Ramos (cell line): ENCODE data around the gene FAM209B.

Experiments used
- in situ Hi-C: fragments of 300-500 bp; cut with MboI; formaldehyde crosslinking; loops from one replicate; pipeline ENCODE4 v1.14.3; 2022; ENCODE audit warnings: low sequenced_read_pairs; ENCODE audit not compliant: unreplicated experiment

The FAM209B gene

GRCh38 chr20:56527521-56527920 is 5.5 kb upstream of the FAM209B start:
- in situ Hi-C loops = no loop called here

GRCh38 chr20:56537997-56538396 is 5.0 kb downstream of the FAM209B start:
- in situ Hi-C loops = no loop called here

- in situ Hi-C loops = no loop called here
Observed at GRCh38 chr20:56540415-56540814, 7.4 kb downstream of the FAM209B start.

GRCh38 chr20:56542489-56543030 is 9.5 kb downstream of the FAM209B start:
- in situ Hi-C loops = no loop called here

- in situ Hi-C loops = loop anchor here (5.0 to 25.0 kb wide), 2 partner anchors 446 to 786 kb away; partner anchors contain the start of gene SPO11
Observed at GRCh38 chr20:56551571-56551970, 18.5 kb downstream of the FAM209B start.

GRCh38 chr20:56552911-56553629 is 20.0 kb downstream of the FAM209B start:
- in situ Hi-C loops = loop anchor here (5.0 to 25.0 kb wide), 2 partner anchors 444 to 784 kb away; partner anchors contain the start of gene SPO11

GRCh38 chr20:56554869-56555268 is 21.8 kb downstream of the FAM209B start:
- in situ Hi-C loops = loop anchor here (5.0 to 25.0 kb wide), 2 partner anchors 442 to 782 kb away; partner anchors contain the start of gene SPO11

- in situ Hi-C loops = loop anchor here (25.0 kb wide), 1 partner anchor 778 kb away; the partner anchor contains the start of gene SPO11
Observed at GRCh38 chr20:56558968-56559367, 25.9 kb downstream of the FAM209B start.

- in situ Hi-C loops = loop anchor here (25.0 kb wide), 1 partner anchor 773 kb away; the partner anchor contains the start of gene SPO11
Observed at GRCh38 chr20:56564526-56564925, 31.5 kb downstream of the FAM209B start.

- in situ Hi-C loops = loop anchor here (25.0 kb wide), 1 partner anchor 772 kb away; the partner anchor contains the start of gene SPO11
Observed at GRCh38 chr20:56565511-56565910, 32.5 kb downstream of the FAM209B start.

GRCh38 chr20:56566621-56567020 is 33.6 kb downstream of the FAM209B start:
- in situ Hi-C loops = loop anchor here (25.0 kb wide), 1 partner anchor 771 kb away; the partner anchor contains the start of gene SPO11

- in situ Hi-C loops = loop anchor here (25.0 kb wide), 1 partner anchor 766 kb away; the partner anchor contains the start of gene SPO11
Observed at GRCh38 chr20:56570832-56571231, 37.8 kb downstream of the FAM209B start.

GRCh38 chr20:56572172-56572571 is 39.1 kb downstream of the FAM209B start:
- in situ Hi-C loops = loop anchor here (25.0 kb wide), 1 partner anchor 765 kb away; the partner anchor contains the start of gene SPO11

GRCh38 chr20:56573986-56574385 is 40.9 kb downstream of the FAM209B start:
- in situ Hi-C loops = loop anchor here (25.0 kb wide), 1 partner anchor 763 kb away; the partner anchor contains the start of gene SPO11

GRCh38 chr20:56574531-56575142 is 41.6 kb downstream of the FAM209B start:
- in situ Hi-C loops = loop anchor here (25.0 kb wide), 1 partner anchor 763 kb away; the partner anchor contains the start of gene SPO11

GRCh38 chr20:56575157-56575556 is 42.1 kb downstream of the FAM209B start:
- in situ Hi-C loops = no loop called here

- in situ Hi-C loops = no loop called here
Observed at GRCh38 chr20:56575961-56576360, 42.9 kb downstream of the FAM209B start.

GRCh38 chr20:56579301-56579710 is 46.3 kb downstream of the FAM209B start:
- in situ Hi-C loops = no loop called here

- in situ Hi-C loops = no loop called here
Observed at GRCh38 chr20:56580226-56580625, 47.2 kb downstream of the FAM209B start.

GRCh38 chr20:56581701-56582100 is 48.7 kb downstream of the FAM209B start:
- in situ Hi-C loops = no loop called here

GRCh38 chr20:56582542-56582941 is 49.5 kb downstream of the FAM209B start:
- in situ Hi-C loops = no loop called here
